GM21367 (cell line): ENCODE data around the gene SYNPR.

Experiments
- ATAC-seq: cut with Tn5 transposase; IDR thresholded peaks from one replicate; pipeline ENCODE4 v1.9.1; 2021; ENCODE audit not compliant: unreplicated experiment

Gene SYNPR

DNA sequence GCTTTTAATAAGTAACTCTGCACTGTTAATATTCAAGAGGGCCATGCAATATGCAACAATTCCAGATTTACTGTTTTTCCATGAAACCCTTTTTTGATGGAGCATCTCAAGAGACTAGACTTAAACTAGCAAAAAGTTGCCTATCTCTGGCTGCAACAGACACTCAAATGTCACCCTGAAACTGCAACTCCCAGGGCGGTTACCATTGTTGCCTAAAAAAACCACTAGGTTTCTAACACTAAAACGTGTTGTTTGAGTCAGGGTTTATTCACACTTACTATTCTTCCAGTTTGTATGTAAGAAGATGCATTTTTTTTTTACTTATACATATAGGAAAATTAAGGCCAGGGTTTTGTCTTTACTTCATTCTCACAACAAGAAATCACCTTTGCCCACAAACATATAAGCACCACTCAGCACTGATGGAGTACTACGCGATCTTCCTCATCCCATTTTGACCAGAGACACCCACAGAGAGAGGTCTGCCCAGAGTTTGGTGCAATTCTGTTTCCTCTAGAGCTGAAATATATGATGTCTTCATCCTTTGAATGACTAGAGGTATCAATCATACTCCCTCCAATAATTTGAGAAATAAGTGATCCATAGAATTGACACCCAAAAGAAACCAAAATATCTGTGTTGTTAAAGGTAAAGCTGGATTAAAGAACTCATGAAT is 250.4 kb downstream of the SYNPR start:
- no peak for ATAC-seq

DNA sequence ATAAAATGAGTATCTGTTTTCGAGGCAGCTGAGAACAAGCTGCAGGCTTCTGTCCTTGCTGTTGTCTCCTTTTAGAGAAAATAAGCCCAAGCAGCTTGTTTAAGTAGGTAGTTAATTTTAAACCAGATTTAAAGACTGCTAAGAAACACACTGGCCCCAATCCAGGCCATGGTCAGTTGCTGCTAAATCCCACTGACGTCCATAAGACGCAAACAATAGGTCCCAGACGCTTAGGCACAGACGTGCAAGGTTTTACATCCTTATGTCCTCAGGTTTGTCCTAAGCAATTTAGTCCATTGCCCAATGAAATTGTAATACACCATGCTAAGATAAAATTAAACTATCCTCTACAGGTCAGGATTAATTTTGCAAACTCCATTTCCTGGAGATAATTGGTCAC is 254.4 kb downstream of the SYNPR start:
- no peak for ATAC-seq

DNA sequence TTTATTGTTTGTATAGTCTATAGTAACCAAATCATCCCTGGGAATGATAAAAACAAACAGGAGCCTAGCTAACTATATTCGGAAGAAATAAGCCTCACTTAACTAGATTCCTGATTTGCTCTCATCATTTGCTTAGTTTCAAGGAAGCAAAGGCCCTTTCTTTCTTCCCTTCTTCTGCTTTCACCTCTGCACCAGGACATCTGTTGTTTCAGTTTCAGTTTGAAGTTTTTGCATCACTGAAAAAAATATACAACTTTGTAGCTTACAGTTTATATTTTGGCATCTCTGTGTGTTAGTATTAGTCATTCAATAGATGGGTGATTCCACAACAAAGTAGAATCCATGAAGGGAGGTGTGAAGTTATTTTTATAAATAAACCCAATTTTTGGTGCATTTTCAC is 260.8 kb downstream of the SYNPR start:
- peak; percentile 62 for ATAC-seq

DNA sequence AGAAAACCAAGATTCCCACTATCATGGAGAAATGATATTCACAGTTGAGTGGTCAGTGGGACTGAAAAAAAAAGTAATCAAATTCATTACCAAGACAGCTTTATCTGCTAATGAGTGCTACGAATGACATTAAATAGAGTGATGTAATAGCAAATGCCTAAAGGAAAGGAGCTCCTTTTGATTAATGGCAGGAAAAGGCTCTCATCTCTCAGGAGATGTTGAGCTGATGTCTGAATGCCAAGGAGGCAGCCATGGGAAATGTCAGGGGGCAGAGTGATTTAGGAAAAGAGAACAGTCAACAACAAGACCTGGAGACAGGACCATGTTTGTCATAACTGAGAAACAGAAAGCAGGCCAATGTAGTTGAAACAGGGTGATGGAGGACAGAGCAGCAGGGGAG is 277.7 kb downstream of the SYNPR start:
- no peak for ATAC-seq

DNA sequence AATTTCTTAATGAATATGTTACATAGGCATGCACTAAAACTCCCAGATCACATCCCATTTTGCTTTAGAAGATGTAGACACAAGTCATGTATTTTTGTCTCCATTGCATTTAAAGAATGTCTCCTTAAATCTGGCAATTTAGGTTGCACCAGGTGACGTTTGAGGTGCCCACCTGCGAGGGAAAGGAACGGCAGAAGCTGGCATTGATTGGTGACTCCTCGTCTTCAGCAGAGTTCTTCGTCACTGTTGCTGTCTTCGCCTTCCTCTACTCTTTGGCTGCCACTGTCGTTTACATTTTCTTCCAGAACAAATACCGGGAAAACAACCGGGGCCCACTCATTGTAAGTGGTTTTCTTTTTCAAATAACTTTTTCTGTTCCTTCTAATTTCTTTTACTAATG is 278.3 kb downstream of the SYNPR start:
- no peak for ATAC-seq

DNA sequence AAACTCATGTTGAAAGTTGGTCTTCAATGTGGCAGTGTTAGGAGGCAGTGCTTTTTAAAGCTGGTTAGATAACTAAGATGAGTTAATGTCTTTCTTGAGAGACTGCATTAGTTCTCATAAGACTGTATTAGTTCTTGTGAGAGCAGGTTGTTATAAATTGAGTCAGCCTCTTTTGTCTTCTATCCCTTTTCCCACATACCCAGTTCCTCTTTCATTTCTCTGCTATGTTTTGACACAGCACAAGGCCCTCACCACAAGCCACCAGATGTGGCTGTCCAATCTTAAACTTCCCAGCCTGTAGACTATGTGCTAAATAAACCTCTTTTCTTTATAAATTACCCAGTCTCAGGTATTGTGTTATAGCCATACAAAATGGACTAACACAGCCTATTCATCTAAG is 279.8 kb downstream of the SYNPR start:
- ATAC-seq, result peak; percentile 85

DNA sequence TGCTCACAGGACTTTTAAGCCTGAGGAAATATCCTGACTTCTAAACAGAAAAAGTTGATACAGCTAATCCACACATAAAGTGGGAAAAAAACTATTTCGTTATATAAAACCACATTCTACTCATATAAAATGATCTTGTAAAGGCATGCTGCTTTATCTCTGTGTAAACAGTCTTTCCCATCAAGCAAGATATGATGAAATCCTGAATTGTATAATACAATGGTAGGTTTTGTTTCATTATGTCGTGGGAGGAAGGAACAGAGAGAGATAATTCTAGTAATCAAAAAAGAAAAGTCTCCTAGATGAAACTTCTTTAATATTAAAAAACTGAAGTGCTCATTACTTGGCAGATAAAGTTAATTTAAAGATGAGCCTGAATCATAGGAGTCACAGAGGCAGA is 281.8 kb downstream of the SYNPR start:
- ATAC-seq, result no peak

DNA sequence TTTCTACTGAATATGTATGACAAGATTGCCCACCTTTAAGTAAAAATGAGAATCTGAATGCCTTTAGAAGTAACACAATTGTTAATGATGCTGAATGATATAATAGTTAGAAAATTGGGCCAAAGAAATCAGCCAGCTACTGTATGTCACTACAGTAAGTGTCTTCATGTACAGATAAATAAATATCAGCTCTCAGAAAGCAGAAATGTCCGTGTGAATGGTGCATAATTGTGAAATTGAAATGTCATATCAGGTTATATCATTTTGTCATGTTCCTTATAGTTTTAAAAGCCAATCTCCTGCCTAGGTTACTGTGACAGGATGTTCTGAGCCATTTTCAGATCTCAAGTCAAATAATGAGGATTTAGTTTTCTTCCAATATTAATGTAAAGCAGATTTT is 283.8 kb downstream of the SYNPR start:
- no peak for ATAC-seq

DNA sequence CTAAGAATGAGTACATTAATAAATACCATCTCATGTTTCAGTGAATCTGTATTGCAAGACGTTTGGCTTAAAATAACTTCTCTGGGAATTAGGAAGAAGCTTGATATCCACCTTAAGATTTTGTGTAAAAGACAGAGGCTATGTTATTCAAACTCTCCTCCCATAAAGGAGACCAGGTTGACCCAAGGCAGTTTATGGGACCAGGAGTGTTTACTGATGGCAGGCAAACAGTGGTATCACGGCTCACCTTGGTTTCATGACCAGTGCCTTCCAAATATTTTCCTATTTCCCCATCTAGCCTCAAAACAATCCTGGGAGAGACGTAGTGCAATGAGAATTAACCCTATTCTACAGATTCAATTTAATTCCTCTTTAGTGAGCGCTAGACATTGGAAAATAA is 284.2 kb downstream of the SYNPR start:
- ATAC-seq, result no peak

DNA sequence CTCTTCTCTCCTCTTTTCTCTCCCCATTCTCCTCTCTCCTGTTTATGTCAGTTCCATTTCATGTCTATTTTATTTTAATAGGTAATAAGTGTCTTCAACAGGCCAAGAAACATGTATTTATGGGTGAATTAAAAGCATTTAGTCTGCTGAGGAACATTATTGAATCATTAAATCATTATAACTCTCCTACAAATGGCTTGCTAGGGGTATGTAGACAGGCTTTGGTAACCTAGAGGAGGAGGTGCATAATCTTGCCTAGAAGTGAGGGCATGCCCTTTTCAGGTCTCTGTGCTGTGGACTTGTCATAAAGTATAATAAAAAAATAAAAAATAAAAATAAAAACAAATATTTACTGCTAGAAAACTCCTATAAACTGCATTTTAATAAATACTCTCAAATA is 285.5 kb downstream of the SYNPR start:
- no peak for ATAC-seq

DNA sequence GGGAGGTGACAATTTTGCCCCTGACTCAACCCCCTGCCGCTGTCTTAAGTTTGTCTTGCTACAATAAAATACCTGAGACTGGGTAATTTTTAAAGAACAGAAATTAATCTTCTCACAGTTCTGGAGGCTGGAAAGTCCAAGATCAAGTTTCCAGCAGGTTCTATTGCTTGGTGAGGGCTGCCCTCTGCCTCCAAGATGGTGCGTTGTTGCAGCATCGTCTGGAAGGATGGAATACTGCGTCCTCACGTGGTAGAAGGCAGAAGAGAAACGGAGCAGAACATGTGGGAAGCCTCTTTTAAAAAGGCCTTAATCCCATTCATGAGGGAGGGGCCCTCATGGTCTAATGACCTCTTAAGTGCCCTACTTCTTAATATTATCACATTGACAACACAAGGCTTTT is 287.1 kb downstream of the SYNPR start:
- no peak for ATAC-seq

DNA sequence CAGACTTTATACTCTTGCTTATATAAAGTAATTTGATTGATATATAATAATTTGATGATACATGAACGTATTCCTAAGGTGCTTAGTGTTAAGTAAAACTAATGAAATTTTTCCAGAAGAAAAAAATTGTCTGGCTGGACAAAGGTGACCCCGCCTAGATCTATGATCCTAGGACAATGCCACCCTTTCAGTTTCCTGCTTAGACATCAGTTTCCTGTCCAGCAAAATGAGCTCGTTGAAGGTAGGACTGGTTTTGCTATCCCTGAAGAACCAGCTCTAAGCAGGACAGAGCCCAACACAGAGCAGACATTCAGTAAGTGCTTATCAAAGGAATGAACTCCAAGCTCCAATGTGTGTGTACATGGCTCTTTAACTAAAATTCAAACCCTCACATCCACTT is 293.6 kb downstream of the SYNPR start:
- no peak for ATAC-seq

DNA sequence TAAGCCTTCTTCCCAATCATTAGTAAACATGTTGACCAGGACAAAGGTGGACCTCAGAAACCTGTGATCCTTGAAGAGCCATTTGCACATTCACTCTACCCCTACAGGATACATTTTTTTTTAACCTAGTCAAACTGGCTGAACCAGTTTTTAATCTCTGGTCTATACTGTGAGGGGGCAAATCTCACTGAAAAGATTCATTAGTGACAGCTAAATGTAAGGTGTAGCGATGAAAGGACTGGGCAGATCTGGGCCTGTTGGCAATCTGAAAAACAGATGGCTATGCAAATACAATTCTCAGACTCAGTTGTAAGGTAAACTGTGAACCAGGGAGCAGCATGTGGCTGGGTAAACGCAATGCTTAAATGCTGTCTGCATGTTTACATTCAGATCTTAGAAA is 298.7 kb downstream of the SYNPR start:
- ATAC-seq, result no peak

DNA sequence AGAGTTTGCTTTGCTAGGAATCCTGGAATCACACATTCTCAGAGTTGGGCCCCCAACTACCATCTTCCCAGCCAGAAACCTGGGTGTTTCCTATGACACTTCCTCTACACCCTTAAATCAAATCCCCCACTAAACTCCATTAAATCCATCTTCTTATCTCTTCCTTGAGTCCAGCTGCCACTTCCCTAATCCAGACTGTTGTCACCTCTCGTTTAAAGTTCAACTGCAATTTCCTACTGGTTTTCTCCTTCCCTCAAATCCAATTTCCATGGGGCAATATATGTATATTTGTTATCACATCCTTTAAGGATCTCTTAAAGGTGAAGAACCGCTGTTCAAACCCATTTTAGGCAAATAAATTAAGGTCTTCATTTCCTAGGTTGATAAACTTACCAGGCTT is 300.8 kb downstream of the SYNPR start:
- ATAC-seq, result no peak

DNA sequence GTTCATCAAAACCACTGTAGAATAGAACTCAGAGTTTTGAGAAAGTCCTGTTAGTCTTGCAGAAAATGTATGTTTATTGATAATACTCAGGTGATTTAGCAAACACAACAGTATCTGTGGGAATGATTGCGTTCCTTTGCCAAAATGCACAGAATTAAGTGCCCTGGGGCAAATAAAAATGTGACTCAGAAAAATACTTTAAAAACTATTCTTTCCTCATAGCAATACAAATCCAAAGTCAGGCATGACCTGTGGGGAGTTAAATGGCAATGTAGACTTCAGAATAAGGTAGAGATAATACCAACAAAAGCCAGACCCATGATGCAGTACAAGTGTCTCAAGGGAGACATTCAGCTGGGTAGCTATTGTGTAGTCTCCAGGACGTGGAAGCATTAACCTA is 302.0 kb downstream of the SYNPR start:
- no peak for ATAC-seq

DNA sequence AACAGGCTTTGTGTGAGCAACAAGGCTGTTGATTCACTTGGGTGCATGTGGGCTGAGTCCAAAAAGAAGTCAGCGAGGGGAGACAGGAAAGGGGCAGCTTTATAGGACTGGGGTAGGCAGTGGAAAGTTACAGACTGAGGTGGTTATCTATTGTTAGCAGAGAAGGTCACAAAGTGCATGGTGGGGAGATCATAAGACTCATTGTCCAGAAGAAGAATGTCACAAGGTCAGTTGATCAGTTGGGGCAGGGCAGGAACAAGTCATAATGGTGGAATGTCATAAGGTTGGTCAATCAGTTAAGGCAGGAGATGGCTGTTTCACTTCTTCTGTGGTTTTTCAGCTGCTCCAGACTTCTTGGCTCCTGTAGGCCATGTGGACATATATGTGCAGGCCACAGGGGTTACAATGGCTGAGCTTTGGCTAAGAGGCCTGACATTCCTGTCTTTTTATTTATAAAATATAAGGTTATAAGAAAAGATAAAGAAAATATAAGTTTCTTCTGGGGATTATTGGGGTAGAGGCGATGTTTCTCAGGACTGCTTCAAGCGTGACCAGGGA is 304.9 kb downstream of the SYNPR start:
- ATAC-seq, result no peak

DNA sequence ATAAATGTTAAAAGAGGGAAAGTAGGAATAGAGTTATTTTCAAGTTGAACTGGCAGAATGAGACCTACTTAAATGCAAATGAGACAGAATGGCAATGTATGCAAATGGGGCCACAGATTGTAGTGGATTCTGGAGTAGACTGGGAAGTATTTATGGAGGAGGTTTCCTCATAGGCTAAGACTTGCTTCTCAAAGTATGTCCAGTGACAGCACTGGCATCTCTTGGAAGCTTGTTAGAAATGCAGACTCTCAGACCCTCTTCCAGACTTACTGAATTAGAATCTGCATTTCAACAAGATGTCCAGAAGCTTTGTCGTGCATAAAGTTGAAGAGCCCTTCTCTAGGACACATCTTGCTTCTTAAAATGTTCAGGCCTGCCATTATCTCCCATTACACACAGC is 306.6 kb downstream of the SYNPR start:
- no peak for ATAC-seq

DNA sequence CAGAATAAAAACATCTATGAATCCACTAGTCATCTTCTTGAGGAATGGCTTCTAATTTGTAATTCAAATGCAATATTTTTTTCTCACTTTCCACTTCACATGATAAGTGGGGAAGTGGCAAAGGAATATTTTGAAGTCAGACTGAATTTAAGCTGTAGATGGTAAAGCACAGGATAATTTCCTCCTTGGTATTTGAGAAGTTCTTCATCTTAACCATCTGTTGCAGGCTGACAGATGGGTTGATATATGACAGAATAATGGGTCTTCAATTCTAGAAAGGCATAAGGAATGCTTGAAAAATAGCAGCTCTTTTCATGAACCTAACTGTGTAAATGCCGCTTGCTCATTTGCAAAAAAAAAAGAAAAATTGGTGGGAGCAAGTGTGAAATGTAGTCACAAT is 307.8 kb downstream of the SYNPR start:
- ATAC-seq, result no peak

DNA sequence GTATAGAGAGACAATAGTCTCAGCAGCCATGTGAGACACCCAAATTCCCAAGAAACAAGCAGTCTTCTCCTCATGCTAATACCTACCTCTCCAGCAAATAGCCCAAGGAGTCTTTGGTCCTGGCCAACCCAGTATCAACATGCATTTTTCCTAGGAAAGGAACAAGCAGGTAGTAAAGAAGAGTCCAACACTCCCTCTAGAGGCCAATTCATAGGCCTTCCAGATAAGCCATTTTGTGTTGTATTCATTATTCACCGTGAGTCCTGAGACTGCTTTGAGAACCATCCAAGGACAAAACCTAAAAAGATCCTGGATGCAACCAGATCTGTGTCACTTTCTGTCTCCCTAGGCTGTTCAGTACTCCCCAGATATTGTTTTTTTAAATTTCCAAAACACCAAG is 310.8 kb downstream of the SYNPR start:
- no peak for ATAC-seq

DNA sequence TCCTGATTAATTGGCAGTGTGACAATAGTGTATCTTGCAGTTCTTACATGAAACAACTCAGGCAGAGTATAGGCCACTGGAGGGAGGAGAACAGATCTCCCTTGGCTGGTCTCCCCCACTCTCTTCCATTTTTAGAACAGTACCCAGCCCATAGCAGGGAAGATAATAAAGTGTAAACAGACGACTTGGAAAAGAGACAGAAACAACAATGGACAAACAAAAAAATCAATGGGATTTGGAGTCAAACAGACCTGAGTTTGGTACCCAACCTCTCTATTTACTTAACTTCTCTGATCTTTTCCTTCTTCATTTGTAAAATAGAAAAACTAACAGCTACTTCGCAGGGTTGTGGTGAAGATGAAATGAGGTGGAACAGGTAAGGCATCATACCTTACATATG is 315.7 kb downstream of the SYNPR start:
- ATAC-seq, result no peak

DNA sequence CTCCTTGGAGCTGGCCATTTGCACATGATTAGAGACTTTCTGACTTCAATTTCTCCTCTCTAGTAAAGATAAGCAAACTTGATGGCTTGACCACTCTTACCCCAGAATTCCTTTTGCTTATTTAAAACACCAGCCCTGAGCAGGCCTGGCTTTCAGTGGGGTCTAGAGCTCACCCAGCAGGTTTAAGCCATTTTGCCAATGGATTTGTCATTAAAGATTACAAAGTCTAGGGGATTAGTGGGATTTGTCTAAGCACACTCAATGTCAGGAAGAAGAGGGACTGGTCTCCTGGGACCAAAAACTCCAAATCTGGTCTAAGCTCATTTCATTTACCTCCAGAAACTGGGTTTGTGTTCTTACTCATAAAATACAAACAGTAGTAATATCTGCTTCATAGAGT is 317.1 kb downstream of the SYNPR start:
- no peak for ATAC-seq

DNA sequence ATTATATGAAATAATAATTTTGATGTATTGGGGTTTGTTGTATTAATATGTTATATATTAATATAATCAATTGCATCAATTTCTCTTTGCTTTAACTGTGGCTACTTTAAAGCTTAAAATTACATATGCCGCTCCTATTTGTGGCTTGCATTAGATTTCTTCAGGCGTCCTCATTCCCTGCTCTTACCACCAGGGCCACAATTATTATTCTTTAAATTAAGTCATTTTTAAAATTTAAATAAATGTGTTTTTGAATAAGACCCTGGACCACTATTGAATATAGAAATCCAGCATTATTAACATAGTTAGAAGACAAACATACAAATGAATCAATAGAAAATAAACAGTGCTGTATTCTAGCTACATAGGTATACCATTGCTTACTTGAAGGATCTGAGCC is 318.9 kb downstream of the SYNPR start:
- no peak for ATAC-seq

DNA sequence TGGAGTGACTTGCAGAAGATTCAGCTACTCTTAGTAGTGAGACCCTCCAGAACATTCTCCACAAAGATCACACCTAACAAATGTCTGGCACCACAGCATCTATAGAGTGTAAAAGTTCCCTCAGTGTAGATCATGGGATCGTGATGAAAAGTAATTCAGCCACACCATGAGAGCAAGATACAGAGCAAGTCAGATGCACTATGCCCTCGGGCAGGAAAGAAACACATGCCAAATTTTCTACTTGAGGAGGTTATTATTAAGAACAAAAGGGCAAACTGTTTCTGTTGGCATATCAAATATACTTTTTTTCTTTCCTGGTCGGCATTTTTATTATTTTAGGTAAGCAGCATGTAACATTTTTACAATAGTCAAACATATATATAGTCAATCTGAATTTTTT is 329.6 kb downstream of the SYNPR start:
- ATAC-seq, result no peak
